Sigmoid colon (tissue), 7 donors: ENCODE data around the gene PPIL6. TPM values are rescaled to one million over a fixed set of nuclear protein-coding genes. Genes with fewer than 3 reads are reported as not detected.

Experiments used
- DNase-seq: peaks from one replicate; pipeline ENCODE4 v3.0.0-alpha.2; 2019
- H3K27ac ChIP-seq, 4 donors: fragments of 200-600 bp; sonication (generic); one replicate each; pipeline ENCODE4 v1.5.1; 2016 to 2019; ENCODE audit warnings: mild to moderate bottlenecking in 1 of 4
- H3K27me3 ChIP-seq, 3 donors: fragments of 200-600 bp; sonication (generic); one replicate each; pipeline ENCODE4 v1.5.1; 2019; ENCODE audit warnings: mild to moderate bottlenecking in 1 of 3
- H3K36me3 ChIP-seq, 4 donors: fragments of 200-600 bp; sonication (generic); one replicate each; pipeline ENCODE4 v1.5.1; 2016 to 2019
- H3K4me1 ChIP-seq, 4 donors: fragments of 200-600 bp; sonication (generic); one replicate each; pipeline ENCODE4 v1.5.1; 2017 to 2019
- H3K4me3 ChIP-seq, 4 donors: fragments of 200-600 bp; sonication (generic); one replicate each; pipeline ENCODE4 v1.5.1; 2017 to 2019; ENCODE audit warnings: mild to moderate bottlenecking in 2 of 4, moderate library complexity in 1 of 4
- H3K9me3 ChIP-seq, 4 donors: fragments of 200-600 bp in 3 of 4; sonication (generic) in 3 of 4; one replicate each; pipeline versions ENCODE4 v1.5.1 to v1.6.1; 2013 to 2019
- CTCF ChIP-seq, 4 experiments: fragments of 450-650 bp in 3 of 4; fragments of 200-600 bp in 1 of 4; IDR thresholded peaks; one replicate each; pipeline ENCODE4 v1.5.1; 2016 to 2019; ENCODE audit warnings: antibody characterized with exemption in 4 of 4, mild to moderate bottlenecking in 3 of 4, moderate library complexity in 2 of 4
- EP300 ChIP-seq, 4 donors: sonication (generic); formaldehyde crosslinking; IDR thresholded peaks; one replicate each; pipeline ENCODE4 v1.6.1; 2017; ENCODE audit warnings: antibody characterized with exemption in 4 of 4
- POLR2A ChIP-seq, 2 donors: fragments of 450-650 bp; IDR thresholded peaks; one replicate each; pipeline ENCODE4 v1.6.1; 2016; ENCODE audit warnings: antibody characterized with exemption in 2 of 2, mild to moderate bottlenecking in 2 of 2, moderate library complexity in 2 of 2
- POLR2AphosphoS5 ChIP-seq, 4 donors: sonication (generic); formaldehyde crosslinking; IDR thresholded peaks; one replicate each; pipeline ENCODE4 v1.6.1; 2017; ENCODE audit warnings: antibody characterized with exemption in 4 of 4
- WGBS, 2 donors: extraction: QIAGEN DNeasy Blood & Tissue Kit; methylation state at CpG; one replicate each; pipeline ENCODE4 v1.1.7; 2013; 5-methylcytosine and 5-hydroxymethylcytosine counted together
- intact Hi-C: fragments of 100-400 bp; cut with DNase I; formaldehyde crosslinking; loops from one replicate; pipeline ENCODE4 v1.15.1; 2023
- polyA plus RNA-seq, 3 donors: library from polyadenylated mRNA; stranded (reverse); fragments of 200-250 nt; gene quantifications; one replicate each; pipeline ENCODE4 v1.2.3, GENCODE V29; 2013
- total RNA-seq, 4 donors: library from RNA; depleted of rRNA; stranded (reverse); fragments of >200 nt; gene quantifications; one replicate each; pipeline ENCODE4 v1.1.0, GENCODE V29; 2016
- donor health status: healthy with polysubstance abuse.
- donor health status: Bipolar disorder and iron deficiency.
- donor health status: healthy.

Gene PPIL6
- total RNA-seq (10 to 100 TPM in 1 of 4 donors, 1 to 10 TPM in 3; 1.4 to 10.2 (median 4.3) TPM), polyA plus RNA-seq (1 to 10 TPM in 1 of 3 donors, under 1 TPM in 2; 0.44 to 1.4 (median 0.60) TPM)

GRCh38 chr6:109440331-109441068 is at the start of gene PPIL6, which contains the start of gene SMPD2:
TSS of gene PPIL6 (minus strand) at chr6:109440628. CDS start at chr6:109440590, 38 bp downstream.
TSS of gene SMPD2 (plus strand) at chr6:109440724. CDS start at chr6:109441122, 398 bp downstream.
- H3K4me3 ChIP-seq: peak within 1 kb of the TSS; percentile 83 to 89 (median 86)
- H3K27ac ChIP-seq: peak within 1 kb of the TSS; percentile 82 to 90 (median 84)
- H3K36me3 ChIP-seq: peaks cover 0 to 19% (median 3%) of the 10 kb centered on the region in 4 donors
- peaks cover 0 to 30% (median 22%) of the 10 kb centered on the region in 4 donors for H3K4me1 ChIP-seq
- DNase-seq: peak; percentile 95
- intact Hi-C loops: loop anchor here (1.0 to 2.0 kb wide), 3 partner anchors 14 to 57 kb away; partner anchors contain the start of genes MICAL1 and ZBTB24
- H3K9me3 ChIP-seq: no peaks in the 10 kb centered on the region
- TF ChIP-seq POLR2AphosphoS5 (IDR thresholded peaks at IDR 0.05): peak in 3 of 4 donors; percentile 12 to 59 (median 53)
- TF ChIP-seq POLR2A (IDR thresholded peaks at IDR 0.05): no peak
- TF ChIP-seq CTCF (IDR thresholded peaks at IDR 0.05): peak in 1 of 4 experiments; percentile 34
- TF ChIP-seq EP300 (IDR thresholded peaks at IDR 0.05): no peak
- H3K27me3 ChIP-seq: no peaks in the 10 kb centered on the region
- WGBS, 2 donors: 0% methylated on average over 102 of the region's 102 CpGs

- TF ChIP-seq POLR2AphosphoS5 (IDR thresholded peaks at IDR 0.05) (no peak), CTCF (IDR thresholded peaks at IDR 0.05) (no peak), EP300 (IDR thresholded peaks at IDR 0.05) (no peak), POLR2A (IDR thresholded peaks at IDR 0.05) (no peak)
- DNase-seq: no peak
- no peaks in the 10 kb centered on the region for H3K36me3 ChIP-seq
- no peaks in the 10 kb centered on the region for H3K9me3 ChIP-seq
- no peak overlapping the region for H3K27ac ChIP-seq
- H3K4me1 ChIP-seq: no peaks in the 10 kb centered on the region
- H3K27me3 ChIP-seq: no peaks in the 10 kb centered on the region
- intact Hi-C loops: no loop called here
- H3K4me3 ChIP-seq: no peak overlapping the region
These were observed 47.6 kb upstream of the PPIL6 start for GRCh38 chr6:109488001-109488400.

- peaks cover 3 to 16% (median 14%) of the 10 kb centered on the region in 4 donors for H3K4me1 ChIP-seq
- intact Hi-C loops: no loop called here
- no peak overlapping the region for H3K4me3 ChIP-seq
- no peak overlapping the region for H3K27ac ChIP-seq
- peaks cover 0 to 8% (median 0%) of the 10 kb centered on the region in 4 donors for H3K36me3 ChIP-seq
- WGBS, 2 donors: 29 to 62% methylated on average over 1 of the region's 1 CpG
- TF ChIP-seq EP300 (IDR thresholded peaks at IDR 0.05) (no peak), POLR2AphosphoS5 (IDR thresholded peaks at IDR 0.05) (no peak), CTCF (IDR thresholded peaks at IDR 0.05) (no peak), POLR2A (IDR thresholded peaks at IDR 0.05) (no peak)
- no peaks in the 10 kb centered on the region for H3K9me3 ChIP-seq
- no peaks in the 10 kb centered on the region for H3K27me3 ChIP-seq
- DNase-seq: no peak
These were observed 45.6 kb upstream of the PPIL6 start for GRCh38 chr6:109486068-109486467.

GRCh38 chr6:109485266-109485935 is 45.0 kb upstream of the PPIL6 start:
- no peak for DNase-seq
- intact Hi-C loops: no loop called here
- H3K9me3 ChIP-seq: no peaks in the 10 kb centered on the region
- H3K27ac ChIP-seq: no peak overlapping the region
- H3K4me3 ChIP-seq: no peak overlapping the region
- H3K36me3 ChIP-seq: peaks cover 0 to 14% (median 0%) of the 10 kb centered on the region in 4 donors
- peaks cover 3 to 22% (median 21%) of the 10 kb centered on the region in 4 donors for H3K4me1 ChIP-seq
- WGBS, 2 donors: 84 to 85% methylated on average over 3 of the region's 3 CpGs
- H3K27me3 ChIP-seq: no peaks in the 10 kb centered on the region
- TF ChIP-seq EP300 (IDR thresholded peaks at IDR 0.05): no peak
- TF ChIP-seq POLR2A (IDR thresholded peaks at IDR 0.05): no peak
- TF ChIP-seq CTCF (IDR thresholded peaks at IDR 0.05): no peak
- TF ChIP-seq POLR2AphosphoS5 (IDR thresholded peaks at IDR 0.05): no peak
